ENCODE measurements around the gene GRB10. TPM values are rescaled to one million over a fixed set of nuclear protein-coding genes. Genes with fewer than 3 reads are reported as not detected.

Gene GRB10
- total RNA-seq, 1 donor from 2014 or later, result 58.6 TPM

- ATAC-seq (no peak), DNase-seq (no peak)
- intact Hi-C loops (cut with DNase I), result no loop called here
These were observed 167.8 kb downstream of the GRB10 start for GRCh38 chr7:50614721-50615518.

DNA sequence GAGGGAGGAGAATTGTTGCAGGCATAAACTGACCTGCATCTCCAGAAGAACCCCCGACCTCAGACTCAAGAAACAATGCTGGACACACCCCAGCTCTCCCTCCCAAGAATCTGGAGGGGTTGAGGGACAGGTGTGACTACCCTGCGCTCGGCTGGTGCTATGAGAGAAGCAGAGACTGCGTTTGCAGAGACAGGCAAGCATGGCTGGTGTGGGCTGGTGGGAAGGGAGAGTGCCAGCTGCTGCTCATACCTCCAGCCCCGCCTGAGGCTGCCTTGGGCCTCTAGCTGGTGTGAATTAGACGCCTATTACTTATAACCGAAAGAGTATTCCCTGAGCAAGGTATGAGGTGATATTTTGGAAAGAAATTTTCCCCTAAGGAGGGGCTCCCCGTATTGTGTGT, 169.2 kb downstream of the GRB10 start:
- intact Hi-C loops (cut with DNase I), result no loop called here
- Histone ChIP-seq H3K36me3 (peaks cover 56% of the 10 kb centered on the region), H3K4me3 (no peak overlapping the region), H3K9me3 (no peaks in the 10 kb centered on the region), H3K4me1 (no peaks in the 10 kb centered on the region), H3K27ac (no peak overlapping the region), H3K27me3 (no peaks in the 10 kb centered on the region)
- DNase-seq (no peak), ATAC-seq (no peak)
- TF ChIP-seq, protein P1, sequence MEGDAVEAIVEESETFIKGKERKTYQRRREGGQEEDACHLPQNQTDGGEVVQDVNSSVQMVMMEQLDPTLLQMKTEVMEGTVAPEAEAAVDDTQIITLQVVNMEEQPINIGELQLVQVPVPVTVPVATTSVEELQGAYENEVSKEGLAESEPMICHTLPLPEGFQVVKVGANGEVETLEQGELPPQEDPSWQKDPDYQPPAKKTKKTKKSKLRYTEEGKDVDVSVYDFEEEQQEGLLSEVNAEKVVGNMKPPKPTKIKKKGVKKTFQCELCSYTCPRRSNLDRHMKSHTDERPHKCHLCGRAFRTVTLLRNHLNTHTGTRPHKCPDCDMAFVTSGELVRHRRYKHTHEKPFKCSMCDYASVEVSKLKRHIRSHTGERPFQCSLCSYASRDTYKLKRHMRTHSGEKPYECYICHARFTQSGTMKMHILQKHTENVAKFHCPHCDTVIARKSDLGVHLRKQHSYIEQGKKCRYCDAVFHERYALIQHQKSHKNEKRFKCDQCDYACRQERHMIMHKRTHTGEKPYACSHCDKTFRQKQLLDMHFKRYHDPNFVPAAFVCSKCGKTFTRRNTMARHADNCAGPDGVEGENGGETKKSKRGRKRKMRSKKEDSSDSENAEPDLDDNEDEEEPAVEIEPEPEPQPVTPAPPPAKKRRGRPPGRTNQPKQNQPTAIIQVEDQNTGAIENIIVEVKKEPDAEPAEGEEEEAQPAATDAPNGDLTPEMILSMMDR (IDR thresholded peaks at IDR 0.05), result no peak

More at GRCh38 chr7:50614721-50615518, 167.8 kb downstream of the GRB10 start:
- TF ChIP-seq, protein P1 (IDR thresholded peaks at IDR 0.05), result no peak
- Histone ChIP-seq H3K36me3 (peaks cover 48% of the 10 kb centered on the region), H3K27ac (no peak overlapping the region), H3K27me3 (no peaks in the 10 kb centered on the region), H3K4me3 (no peak overlapping the region), H3K4me1 (no peaks in the 10 kb centered on the region), H3K9me3 (no peaks in the 10 kb centered on the region)

GRCh38 chr7:50612704-50613103, 170.0 kb downstream of the GRB10 start:
- Histone ChIP-seq H3K36me3 (peaks cover 56% of the 10 kb centered on the region), H3K4me3 (no peak overlapping the region), H3K27me3 (no peaks in the 10 kb centered on the region), H3K4me1 (no peaks in the 10 kb centered on the region), H3K27ac (no peak overlapping the region), H3K9me3 (no peaks in the 10 kb centered on the region)
- DNase-seq (no peak), ATAC-seq (no peak)
- TF ChIP-seq, protein P1 (IDR thresholded peaks at IDR 0.05), result no peak
- intact Hi-C loops (cut with DNase I), result no loop called here

- DNase-seq (no peak), ATAC-seq (no peak)
- Histone ChIP-seq H3K36me3 (peaks cover 70% of the 10 kb centered on the region), H3K4me1 (no peaks in the 10 kb centered on the region), H3K4me3 (no peak overlapping the region), H3K27me3 (no peaks in the 10 kb centered on the region), H3K9me3 (no peaks in the 10 kb centered on the region), H3K27ac (peak overlapping the region; percentile 36)
- TF ChIP-seq, protein P1 (IDR thresholded peaks at IDR 0.05), result no peak
- intact Hi-C loops (cut with DNase I), result no loop called here
These were observed 172.0 kb downstream of the GRB10 start for GRCh38 chr7:50610521-50611277.

DNA sequence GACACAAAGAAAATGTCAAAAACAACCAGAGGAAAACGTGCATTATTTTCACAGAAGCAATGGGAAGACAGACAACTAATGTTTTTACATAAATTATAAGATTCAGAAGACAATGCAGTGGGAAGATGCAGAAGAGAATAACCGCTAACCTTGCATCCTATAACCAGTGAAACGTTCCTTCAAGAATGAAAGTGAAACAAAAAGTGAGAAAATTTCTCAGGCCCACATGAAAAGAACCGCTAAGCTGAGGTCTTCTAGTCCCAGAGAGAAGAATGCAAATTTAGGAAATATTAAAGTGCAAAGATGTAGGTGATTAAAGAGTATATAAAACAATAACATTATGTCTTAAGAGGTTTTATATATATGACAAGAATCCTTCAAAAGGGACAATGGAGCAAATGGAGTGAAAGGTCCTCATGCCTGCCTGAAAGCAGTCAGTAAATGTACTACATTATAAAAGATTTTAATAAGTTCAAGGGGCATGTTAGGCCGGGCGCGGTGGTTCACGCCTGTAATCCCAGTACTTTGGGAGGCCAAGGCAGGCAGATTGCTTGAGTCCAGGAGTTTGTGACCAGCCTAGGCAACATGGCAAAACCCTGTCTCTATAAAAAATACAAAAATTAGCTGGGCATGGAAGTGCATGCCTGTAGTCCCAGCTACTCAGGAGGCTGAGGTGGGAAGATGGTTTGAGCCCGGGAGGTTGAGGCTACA, 174.3 kb downstream of the GRB10 start:
- Histone ChIP-seq H3K27ac (no peak overlapping the region), H3K4me3 (no peak overlapping the region), H3K4me1 (no peaks in the 10 kb centered on the region), H3K9me3 (no peaks in the 10 kb centered on the region), H3K27me3 (no peaks in the 10 kb centered on the region), H3K36me3 (peaks cover 79% of the 10 kb centered on the region)
- TF ChIP-seq, protein P1 (IDR thresholded peaks at IDR 0.05), result no peak
- intact Hi-C loops (cut with DNase I), result no loop called here
- DNase-seq (no peak), ATAC-seq (no peak)

All from upper lobe of right lung (tissue), 1 donor.